PC-9 (cell line): ENCODE data around the gene OR2G2.

Experiments
- CTCF ChIP-seq: fragments of 200-600 bp; sonication (generic); conservative IDR thresholded peaks from 2 replicates; pipeline ENCODE4 v1.6.1; 2017; ENCODE audit warnings: mixed run types, antibody characterized with exemption, mild to moderate bottlenecking, moderate library complexity
- EZH2 ChIP-seq: fragments of 200-600 bp; sonication (generic); IDR thresholded peaks from 2 replicates; pipeline ENCODE4 v1.8.0; 2017; ENCODE audit warnings: antibody characterized with exemption, low read depth

GRCh38 chr1:247557926-247558674, 30.1 kb upstream of the OR2G2 start:
- TF ChIP-seq CTCF (no peak), EZH2 (no peak)
